ENCODE measurements around the gene ST6GALNAC2. TPM values are rescaled to one million over a fixed set of nuclear protein-coding genes. Genes with fewer than 3 reads are reported as not detected.

ST6GALNAC2 gene
- total and polyA plus RNA-seq, 10 of the 15 experiments (the other 5 are each of a cell fraction or from before 2014, with no cell fraction given), result 0.08 to 0.41 (median 0.23) TPM; not detected in 6

DNA sequence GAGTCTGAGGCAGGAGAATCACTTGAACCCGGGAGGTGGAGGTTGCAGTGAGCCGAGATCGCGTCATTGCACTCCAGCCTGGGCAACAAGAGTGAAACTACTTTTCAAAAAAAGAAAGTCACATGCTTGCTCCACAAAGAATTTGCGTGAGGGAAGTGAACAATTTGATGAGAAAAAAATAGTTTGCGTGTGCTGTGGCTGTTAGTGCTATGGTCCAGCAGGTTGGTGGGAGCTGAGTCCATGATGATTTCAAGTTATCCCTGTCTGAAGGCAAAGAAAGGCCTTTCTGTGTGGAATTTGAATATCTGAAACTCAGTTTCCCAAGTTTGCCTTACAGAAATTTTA is 24.8 kb downstream of the ST6GALNAC2 start:
- whole genome bisulfite sequencing (ENCODE audit: insufficient coverage, insufficient replicate concordance, low lambda C conversion rate, missing lambda C conversion rate), result 36% methylated on average over 6 of the region's 6 CpGs
- peak overlapping the region; percentile 94 for H3K4me2 ChIP-seq (ENCODE audit: control insufficient read depth, insufficient read depth)
- FAIRE-seq (no peak), DNase-seq (ENCODE audit: low read depth, low spot score) (no peak), ATAC-seq (peak; percentile 7; the same call in 2 of the 3 replicates)
- H3K9ac ChIP-seq (ENCODE audit: control insufficient read depth, insufficient read depth, low read length), result peak overlapping the region; percentile 99
- H3K36me3 ChIP-seq (ENCODE audit: control insufficient read depth in 2 of 2, insufficient read depth in 2 of 2, low read length in 1 of 2), result peaks cover 7 to 23% of the 10 kb centered on the region in 2 experiments
- no peaks in the 10 kb centered on the region for H3K27me3 ChIP-seq (replicated peaks in 1 of 2; ENCODE audit: control insufficient read depth in 2 of 2, insufficient read depth in 2 of 2, low read length in 1 of 2)
- POLR2A ChIA-PET, result interaction anchor here (0.7 to 1.6 kb wide), 5 partner anchors 9 to 147 kb away, joined by 3 to 6 read pairs (median 4); a partner anchor contains a TSS
- H4K20me1 ChIP-seq (ENCODE audit: control insufficient read depth, insufficient read depth), result peaks cover 3% of the 10 kb centered on the region; the same call in 1 of the 2 replicates
- H3K9me3 ChIP-seq (replicated peaks; ENCODE audit: control insufficient read depth, insufficient read depth, low read length), result no peaks in the 10 kb centered on the region
- CTCF ChIA-PET, result interaction anchor here (1.1 to 6.1 kb wide), 10 partner anchors 11 to 153 kb away, joined by 3 to 146 read pairs (median 5); no protein-coding TSS in a partner anchor
- H3K79me2 ChIP-seq (ENCODE audit: control insufficient read depth, insufficient read depth, low read length), result peaks cover 63% of the 10 kb centered on the region
- in situ Hi-C loops (cut with MboI) (no loop called here), intact Hi-C loops (cut with micrococcal nuclease; ENCODE audit: unreplicated experiment) (loop anchor here (10.0 kb wide), 1 partner anchor 134 kb away; no protein-coding TSS in a partner anchor)
- peaks cover 17% of the 10 kb centered on the region for H3K4me1 ChIP-seq (ENCODE audit: control insufficient read depth, insufficient read depth, low read length)
- RAD21 ChIA-PET (ENCODE audit: unreplicated experiment), result interaction anchor here (1.2 to 3.0 kb wide), 5 partner anchors 9 to 63 kb away, joined by 3 to 22 read pairs (median 5); no protein-coding TSS in a partner anchor
- peak overlapping the region; percentile 74 for H3K4me3 ChIP-seq
- SMC1A ChIA-PET (ENCODE audit: uncharacterized antibody, unreplicated experiment), result interaction anchor here (0.8 to 7.2 kb wide), 7 partner anchors 9 to 152 kb away, joined by 3 to 87 read pairs (median 7); no protein-coding TSS in a partner anchor
- H3K27ac ChIP-seq (ENCODE audit: control insufficient read depth, insufficient read depth), result peak overlapping the region; percentile 95
- H2AFZ ChIP-seq (ENCODE audit: control insufficient read depth, low read depth, low read length), result no peak overlapping the region
- BruUV-seq (replicated peaks), result no TSS peak
- TF ChIP-seq ZZZ3 (IDR thresholded peaks at IDR 0.05; ENCODE audit: control insufficient read depth, insufficient read length, low read depth) (no peak), ASH2L (IDR thresholded peaks at IDR 0.05; ENCODE audit: borderline replicate concordance, low read depth) (no peak), TAF1 (IDR thresholded peaks at IDR 0.05; ENCODE audit: borderline replicate concordance, low read depth, low read length) (no peak), YY1 (IDR thresholded peaks at IDR 0.05; ENCODE audit: low read depth, low read length) (no peak), RB1 (IDR thresholded peaks at IDR 0.05; ENCODE audit: borderline replicate concordance) (no peak), STAT3 (IDR thresholded peaks at IDR 0.05; ENCODE audit: low read depth, low read length) (no peak), FOXM1 (IDR thresholded peaks at IDR 0.05; ENCODE audit: low read depth, low read length) (no peak), MXI1 (IDR thresholded peaks at IDR 0.05; ENCODE audit: low read depth, low read length) (no peak), ZNF384 (IDR thresholded peaks at IDR 0.05; ENCODE audit: borderline replicate concordance, low read depth, low read length) (no peak), IKZF2 (IDR thresholded peaks at IDR 0.05) (peak in 1 of 2 experiments; percentile 7; a peak in 2 of 4 replicates), HCFC1 (IDR thresholded peaks at IDR 0.05; ENCODE audit: low read length) (no peak), KAT2A (conservative IDR thresholded peaks at IDR 0.05; ENCODE audit: control insufficient read depth, low read depth, low read length) (no peak), PML (IDR thresholded peaks at IDR 0.05; ENCODE audit: low read length) (0 out of 2 replicates have a peak, but pooled peaks have one; percentile 22)
- TF ChIP-seq, protein P1, sequence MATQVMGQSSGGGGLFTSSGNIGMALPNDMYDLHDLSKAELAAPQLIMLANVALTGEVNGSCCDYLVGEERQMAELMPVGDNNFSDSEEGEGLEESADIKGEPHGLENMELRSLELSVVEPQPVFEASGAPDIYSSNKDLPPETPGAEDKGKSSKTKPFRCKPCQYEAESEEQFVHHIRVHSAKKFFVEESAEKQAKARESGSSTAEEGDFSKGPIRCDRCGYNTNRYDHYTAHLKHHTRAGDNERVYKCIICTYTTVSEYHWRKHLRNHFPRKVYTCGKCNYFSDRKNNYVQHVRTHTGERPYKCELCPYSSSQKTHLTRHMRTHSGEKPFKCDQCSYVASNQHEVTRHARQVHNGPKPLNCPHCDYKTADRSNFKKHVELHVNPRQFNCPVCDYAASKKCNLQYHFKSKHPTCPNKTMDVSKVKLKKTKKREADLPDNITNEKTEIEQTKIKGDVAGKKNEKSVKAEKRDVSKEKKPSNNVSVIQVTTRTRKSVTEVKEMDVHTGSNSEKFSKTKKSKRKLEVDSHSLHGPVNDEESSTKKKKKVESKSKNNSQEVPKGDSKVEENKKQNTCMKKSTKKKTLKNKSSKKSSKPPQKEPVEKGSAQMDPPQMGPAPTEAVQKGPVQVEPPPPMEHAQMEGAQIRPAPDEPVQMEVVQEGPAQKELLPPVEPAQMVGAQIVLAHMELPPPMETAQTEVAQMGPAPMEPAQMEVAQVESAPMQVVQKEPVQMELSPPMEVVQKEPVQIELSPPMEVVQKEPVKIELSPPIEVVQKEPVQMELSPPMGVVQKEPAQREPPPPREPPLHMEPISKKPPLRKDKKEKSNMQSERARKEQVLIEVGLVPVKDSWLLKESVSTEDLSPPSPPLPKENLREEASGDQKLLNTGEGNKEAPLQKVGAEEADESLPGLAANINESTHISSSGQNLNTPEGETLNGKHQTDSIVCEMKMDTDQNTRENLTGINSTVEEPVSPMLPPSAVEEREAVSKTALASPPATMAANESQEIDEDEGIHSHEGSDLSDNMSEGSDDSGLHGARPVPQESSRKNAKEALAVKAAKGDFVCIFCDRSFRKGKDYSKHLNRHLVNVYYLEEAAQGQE (IDR thresholded peaks at IDR 0.05; ENCODE audit: low read depth, low read length), result no peak
- TF ChIP-seq, protein P2, sequence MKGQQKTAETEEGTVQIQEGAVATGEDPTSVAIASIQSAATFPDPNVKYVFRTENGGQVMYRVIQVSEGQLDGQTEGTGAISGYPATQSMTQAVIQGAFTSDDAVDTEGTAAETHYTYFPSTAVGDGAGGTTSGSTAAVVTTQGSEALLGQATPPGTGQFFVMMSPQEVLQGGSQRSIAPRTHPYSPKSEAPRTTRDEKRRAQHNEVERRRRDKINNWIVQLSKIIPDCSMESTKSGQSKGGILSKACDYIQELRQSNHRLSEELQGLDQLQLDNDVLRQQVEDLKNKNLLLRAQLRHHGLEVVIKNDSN (IDR thresholded peaks at IDR 0.05; ENCODE audit: borderline replicate concordance, extremely low read length, insufficient read depth, low read depth, low read length), result no peak
- TF ChIP-seq, protein P3, sequence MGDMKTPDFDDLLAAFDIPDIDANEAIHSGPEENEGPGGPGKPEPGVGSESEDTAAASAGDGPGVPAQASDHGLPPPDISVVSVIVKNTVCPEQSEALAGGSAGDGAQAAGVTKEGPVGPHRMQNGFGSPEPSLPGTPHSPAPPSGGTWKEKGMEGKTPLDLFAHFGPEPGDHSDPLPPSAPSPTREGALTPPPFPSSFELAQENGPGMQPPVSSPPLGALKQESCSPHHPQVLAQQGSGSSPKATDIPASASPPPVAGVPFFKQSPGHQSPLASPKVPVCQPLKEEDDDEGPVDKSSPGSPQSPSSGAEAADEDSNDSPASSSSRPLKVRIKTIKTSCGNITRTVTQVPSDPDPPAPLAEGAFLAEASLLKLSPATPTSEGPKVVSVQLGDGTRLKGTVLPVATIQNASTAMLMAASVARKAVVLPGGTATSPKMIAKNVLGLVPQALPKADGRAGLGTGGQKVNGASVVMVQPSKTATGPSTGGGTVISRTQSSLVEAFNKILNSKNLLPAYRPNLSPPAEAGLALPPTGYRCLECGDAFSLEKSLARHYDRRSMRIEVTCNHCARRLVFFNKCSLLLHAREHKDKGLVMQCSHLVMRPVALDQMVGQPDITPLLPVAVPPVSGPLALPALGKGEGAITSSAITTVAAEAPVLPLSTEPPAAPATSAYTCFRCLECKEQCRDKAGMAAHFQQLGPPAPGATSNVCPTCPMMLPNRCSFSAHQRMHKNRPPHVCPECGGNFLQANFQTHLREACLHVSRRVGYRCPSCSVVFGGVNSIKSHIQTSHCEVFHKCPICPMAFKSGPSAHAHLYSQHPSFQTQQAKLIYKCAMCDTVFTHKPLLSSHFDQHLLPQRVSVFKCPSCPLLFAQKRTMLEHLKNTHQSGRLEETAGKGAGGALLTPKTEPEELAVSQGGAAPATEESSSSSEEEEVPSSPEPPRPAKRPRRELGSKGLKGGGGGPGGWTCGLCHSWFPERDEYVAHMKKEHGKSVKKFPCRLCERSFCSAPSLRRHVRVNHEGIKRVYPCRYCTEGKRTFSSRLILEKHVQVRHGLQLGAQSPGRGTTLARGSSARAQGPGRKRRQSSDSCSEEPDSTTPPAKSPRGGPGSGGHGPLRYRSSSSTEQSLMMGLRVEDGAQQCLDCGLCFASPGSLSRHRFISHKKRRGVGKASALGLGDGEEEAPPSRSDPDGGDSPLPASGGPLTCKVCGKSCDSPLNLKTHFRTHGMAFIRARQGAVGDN (IDR thresholded peaks at IDR 0.05), result peak; percentile 26; the same call in 1 of the 2 replicates

All from GM12878 (cell line).